Measurements from ENCODE around the gene ADAMTS16.

GRCh38 chr5:5258564-5258963, 118.4 kb downstream of the ADAMTS16 start:
- no peak for TF ChIP-seq CTCF (conservative IDR thresholded peaks at IDR 0.05; ENCODE audit: low read depth in 2 of 2)
- TF ChIP-seq EZH2 (IDR thresholded peaks at IDR 0.05; ENCODE audit: low read depth, unreplicated experiment) = no peak
- TF ChIP-seq ZNF331 (CRISPR knock-in tag; IDR thresholded peaks at IDR 0.05; ENCODE audit: low read depth) = no peak
